Measurements from ENCODE around the gene TOGARAM2.

Gene TOGARAM2
- 0.66 to 4.7 reads per million in 2 experiments for total RNA-seq

- DNase-seq (ENCODE audit: low read depth): no peak
These were observed at the start of gene TOGARAM2 for GRCh38 chr2:28981016-28981441. TSS of gene TOGARAM2 (plus strand) at chr2:28981298. CDS start at chr2:28994835, 13,537 bp downstream.

GRCh38 chr2:28934769-28935168, 46.3 kb upstream of the TOGARAM2 start:
- DNase-seq (ENCODE audit: low read depth): no peak

GRCh38 chr2:28941008-28941407, 40.1 kb upstream of the TOGARAM2 start:
- DNase-seq (ENCODE audit: low read depth): no peak

GRCh38 chr2:28944535-28945248, 36.4 kb upstream of the TOGARAM2 start:
- DNase-seq (ENCODE audit: low read depth): no peak

GRCh38 chr2:28948160-28948559, 32.9 kb upstream of the TOGARAM2 start:
- DNase-seq (ENCODE audit: low read depth): no peak

- no peak for DNase-seq (ENCODE audit: low read depth)
These were observed 31.9 kb upstream of the TOGARAM2 start for GRCh38 chr2:28949190-28949589.

GRCh38 chr2:28949617-28950305, 31.3 kb upstream of the TOGARAM2 start:
- no peak for DNase-seq (ENCODE audit: low read depth)

- no peak for DNase-seq (ENCODE audit: low read depth)
These were observed 30.0 kb upstream of the TOGARAM2 start for GRCh38 chr2:28950941-28951630.

GRCh38 chr2:28951910-28952835, 28.9 kb upstream of the TOGARAM2 start:
- no peak for DNase-seq (ENCODE audit: low read depth)

GRCh38 chr2:28952836-28953211, 28.3 kb upstream of the TOGARAM2 start:
- no peak for DNase-seq (ENCODE audit: low read depth)

GRCh38 chr2:28955467-28955866, 25.6 kb upstream of the TOGARAM2 start:
- no peak for DNase-seq (ENCODE audit: low read depth)

- peak; percentile 55 for DNase-seq (ENCODE audit: low read depth)
These were observed 24.7 kb upstream of the TOGARAM2 start for GRCh38 chr2:28956415-28956826.

GRCh38 chr2:28956890-28957289, 24.2 kb upstream of the TOGARAM2 start:
- DNase-seq (ENCODE audit: low read depth): no peak

GRCh38 chr2:28958689-28959088, 22.4 kb upstream of the TOGARAM2 start:
- DNase-seq (ENCODE audit: low read depth): peak; percentile 6

GRCh38 chr2:28960401-28960800, 20.7 kb upstream of the TOGARAM2 start:
- DNase-seq (ENCODE audit: low read depth): no peak

- no peak for DNase-seq (ENCODE audit: low read depth)
These were observed 18.6 kb upstream of the TOGARAM2 start for GRCh38 chr2:28962505-28962904.

GRCh38 chr2:28970464-28971160, 10.5 kb upstream of the TOGARAM2 start:
- no peak for DNase-seq (ENCODE audit: low read depth)

- DNase-seq (ENCODE audit: low read depth): no peak
These were observed 8.2 kb upstream of the TOGARAM2 start for GRCh38 chr2:28972778-28973335.

GRCh38 chr2:28974252-28974651, 6.8 kb upstream of the TOGARAM2 start:
- DNase-seq (ENCODE audit: low read depth): no peak

GRCh38 chr2:28975671-28976070, 5.4 kb upstream of the TOGARAM2 start:
- DNase-seq (ENCODE audit: low read depth): no peak

- no peak for DNase-seq (ENCODE audit: low read depth)
These were observed 4.5 kb upstream of the TOGARAM2 start for GRCh38 chr2:28976584-28976983.

Data from T follicular helper cell (primary cell).